Stimulated activated CD8-positive, alpha-beta memory T cell treated with anti-CD3 and anti-CD28 coated beads, Interleukin-15, amount 100 ng/mL, for 24 hours (primary cell): ENCODE results near the gene DTX1.

Experiments
- DNase-seq: peaks from one replicate; pipeline ENCODE4 v3.0.0-alpha.2; 2020; ENCODE audit warnings: low read depth

DTX1 gene

DNA sequence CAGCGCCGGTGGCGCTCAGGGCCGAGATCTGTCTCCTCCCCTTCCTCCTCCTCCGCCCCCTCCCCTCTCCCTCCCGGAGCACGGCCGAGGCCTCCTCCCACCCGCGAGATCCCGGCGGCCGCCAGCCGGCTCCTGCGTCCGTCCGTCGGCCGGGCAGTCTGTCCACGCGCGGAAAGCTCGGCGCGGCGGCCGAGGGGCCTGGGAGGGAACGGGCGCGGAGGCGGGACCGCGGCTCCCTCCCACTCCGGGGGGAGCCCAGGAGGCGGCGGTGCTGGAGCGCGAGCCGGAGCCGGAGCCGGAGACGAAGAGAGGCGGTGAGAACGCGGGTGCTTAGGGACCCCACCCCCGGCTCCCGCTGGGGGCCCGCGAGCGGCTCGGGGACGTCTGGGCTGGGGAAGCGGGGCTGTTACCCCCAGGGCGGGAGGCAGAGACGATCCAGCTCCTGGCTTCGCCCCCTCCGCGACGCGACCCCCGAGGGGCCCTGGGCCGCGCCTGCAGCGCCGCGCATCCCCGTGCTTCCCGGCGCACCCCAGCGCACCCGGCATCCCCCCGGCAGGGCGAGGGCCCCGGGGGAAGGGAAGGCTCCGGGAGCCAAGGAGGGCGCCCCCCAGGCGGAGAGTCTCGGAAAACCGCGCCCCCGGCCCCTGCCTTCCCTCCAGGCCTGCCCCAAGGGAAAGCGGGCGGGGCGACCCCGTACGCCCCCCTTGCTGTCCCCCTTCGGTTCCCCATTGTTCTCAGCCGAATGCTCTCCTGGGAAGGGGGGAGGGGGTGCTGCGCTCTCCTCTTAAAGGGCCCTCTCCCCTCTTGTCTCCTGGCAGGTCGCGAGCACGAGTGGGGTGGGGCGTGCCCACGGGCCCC is at the start of gene DTX1:
TSS of gene DTX1 (plus strand) at position 100 of the 858 bp plus-strand sequence. CDS start 1,463 bp downstream, outside the sequence.
- no peak for DNase-seq

DNA sequence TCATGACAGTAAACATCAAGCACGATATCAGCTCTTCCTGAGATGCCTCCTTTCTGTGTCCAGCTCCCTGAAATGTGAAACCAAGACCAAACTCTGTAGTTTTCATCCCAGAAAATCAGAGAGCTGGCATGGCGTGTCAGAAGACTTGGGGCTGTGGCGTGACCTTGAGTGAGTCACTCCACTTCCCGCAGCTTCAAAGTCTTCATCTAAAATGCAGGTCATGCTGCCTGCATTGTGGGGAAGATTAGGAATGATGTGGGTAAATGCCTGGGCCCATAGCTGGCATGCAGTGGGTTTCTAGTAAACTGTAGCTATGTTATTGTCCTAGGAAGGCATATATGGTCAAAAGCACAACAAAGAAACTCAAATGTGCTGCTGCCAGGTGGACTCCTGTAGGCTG is 49.4 kb upstream of the DTX1 start:
- DNase-seq: no peak

DNA sequence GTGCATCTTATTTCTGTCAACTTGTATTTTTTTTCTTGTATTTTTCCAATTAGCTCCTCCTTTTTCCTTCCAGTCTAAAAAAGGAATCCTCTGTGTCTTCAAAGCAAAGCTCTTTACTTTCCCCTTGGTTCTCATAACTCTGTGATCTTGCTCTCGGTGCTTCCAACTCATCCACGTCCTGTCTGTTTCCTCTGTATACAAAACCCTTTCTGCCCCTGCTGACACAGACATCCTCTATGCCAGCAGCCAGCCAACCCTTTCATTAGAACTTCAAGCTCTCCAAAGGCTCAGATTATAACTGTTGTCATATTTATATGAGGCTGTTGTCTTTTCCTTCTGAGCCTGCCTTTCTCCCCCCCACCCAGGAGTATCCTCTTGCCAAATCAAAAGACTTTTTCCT is 45.8 kb upstream of the DTX1 start:
- no peak for DNase-seq

DNA sequence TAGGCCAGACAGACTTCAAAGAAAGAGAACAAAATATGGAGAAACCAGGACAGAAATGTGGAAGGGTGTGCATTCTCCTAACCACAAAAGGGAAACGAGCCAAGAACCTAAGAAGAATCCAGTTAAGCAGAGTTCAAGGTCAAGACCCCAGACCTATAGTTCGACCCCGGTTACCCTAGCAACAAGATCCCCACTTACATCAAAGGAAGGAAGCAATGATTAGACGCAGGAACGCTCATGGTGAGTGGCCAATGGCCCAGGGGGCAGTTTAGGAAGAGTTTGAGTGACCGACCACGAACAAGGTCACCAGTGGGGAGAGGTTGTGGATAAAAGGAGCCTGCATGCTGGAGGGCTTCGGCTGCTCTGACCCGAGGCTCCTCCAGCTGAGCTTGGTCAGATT is 42.0 kb upstream of the DTX1 start:
- DNase-seq: no peak

DNA sequence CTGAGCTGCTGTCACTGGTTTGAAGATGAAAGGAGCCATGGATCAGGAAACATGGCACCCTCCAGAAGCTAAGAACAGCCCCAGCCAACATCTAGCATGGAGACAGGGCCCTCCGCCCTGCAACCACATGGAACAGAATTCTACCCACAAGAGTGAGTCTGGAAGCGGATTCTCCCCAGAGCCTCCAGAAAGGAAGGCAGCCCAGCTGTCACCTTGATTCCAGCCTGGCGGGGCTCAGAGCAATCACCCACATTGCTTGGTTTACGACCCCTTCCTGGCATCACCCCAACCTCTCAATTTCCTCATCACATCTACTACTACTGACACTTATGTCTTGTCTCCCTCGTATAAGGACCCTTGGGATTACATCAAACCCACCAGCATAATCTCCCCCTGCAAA is 39.7 kb upstream of the DTX1 start:
- DNase-seq: no peak

DNA sequence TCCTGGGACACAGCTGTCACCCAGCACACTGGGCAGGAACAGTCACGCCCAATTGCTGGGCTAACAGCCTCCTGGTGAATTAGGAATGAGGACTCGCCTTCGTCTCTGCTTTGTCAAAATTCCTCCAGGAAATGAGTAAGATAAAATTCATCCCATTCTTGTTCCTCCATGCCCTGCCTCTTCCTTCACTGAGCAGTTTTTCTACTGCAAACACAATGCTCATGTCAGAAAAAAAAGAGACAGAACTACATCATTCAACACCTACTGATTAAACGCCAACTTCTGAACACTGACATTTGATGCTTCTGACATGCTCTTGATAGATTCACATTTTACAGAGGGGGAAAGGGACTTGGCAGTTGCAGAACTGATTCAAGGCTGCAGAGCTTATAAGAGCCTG is 37.5 kb upstream of the DTX1 start:
- DNase-seq: no peak

DNA sequence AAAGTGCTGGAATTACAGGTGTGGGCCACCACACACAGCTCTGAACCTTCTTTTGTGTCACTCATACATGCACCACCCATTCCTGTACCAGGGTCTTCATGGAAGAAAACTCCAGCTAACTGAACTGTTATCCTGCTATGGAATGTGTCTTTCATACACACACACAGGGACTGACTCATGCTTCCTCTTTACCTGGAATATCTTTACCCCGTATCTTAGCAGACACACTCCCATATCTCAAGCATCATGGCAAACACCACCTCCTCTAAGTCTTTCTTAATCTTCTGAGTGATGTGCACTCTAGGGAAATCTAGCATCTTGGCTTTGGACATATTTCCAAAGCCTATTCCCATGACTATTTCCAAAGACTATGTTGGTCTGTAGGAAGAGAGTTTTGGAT is 35.0 kb upstream of the DTX1 start:
- DNase-seq: no peak

DNA sequence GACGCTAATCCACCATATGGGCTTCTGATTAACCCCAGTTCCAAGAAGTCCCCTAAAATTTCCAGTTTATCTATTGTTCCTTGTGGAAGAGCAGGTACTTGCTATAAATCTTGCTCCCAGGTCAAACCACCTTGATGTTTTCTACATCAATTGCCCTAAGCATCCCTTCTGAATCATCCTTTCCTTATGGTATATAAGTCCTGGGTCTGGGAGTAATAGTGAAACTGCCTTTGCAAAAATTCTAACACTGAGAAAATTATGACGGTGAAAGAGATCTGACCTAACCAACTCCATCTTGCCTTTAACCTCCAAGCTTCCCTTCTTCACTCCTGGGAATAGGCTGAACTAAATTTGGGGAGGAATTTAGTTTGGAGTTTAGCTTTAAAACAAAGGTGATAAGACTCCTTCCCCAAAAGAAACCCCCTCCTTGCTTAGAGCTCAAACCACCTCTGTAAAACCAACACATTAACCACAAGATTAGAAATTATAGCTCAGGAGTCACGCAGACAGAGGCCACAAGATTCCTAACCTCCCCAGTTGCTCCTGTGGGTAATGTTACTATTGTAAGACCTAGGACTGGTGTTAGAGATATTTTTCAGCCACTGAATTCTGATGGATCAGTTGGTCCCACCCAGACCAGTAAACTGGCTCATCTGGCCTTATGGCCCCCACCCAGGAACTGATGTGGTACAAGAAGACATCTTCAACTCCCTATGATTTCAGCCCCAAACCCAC is 33.8 kb upstream of the DTX1 start:
- DNase-seq: no peak

DNA sequence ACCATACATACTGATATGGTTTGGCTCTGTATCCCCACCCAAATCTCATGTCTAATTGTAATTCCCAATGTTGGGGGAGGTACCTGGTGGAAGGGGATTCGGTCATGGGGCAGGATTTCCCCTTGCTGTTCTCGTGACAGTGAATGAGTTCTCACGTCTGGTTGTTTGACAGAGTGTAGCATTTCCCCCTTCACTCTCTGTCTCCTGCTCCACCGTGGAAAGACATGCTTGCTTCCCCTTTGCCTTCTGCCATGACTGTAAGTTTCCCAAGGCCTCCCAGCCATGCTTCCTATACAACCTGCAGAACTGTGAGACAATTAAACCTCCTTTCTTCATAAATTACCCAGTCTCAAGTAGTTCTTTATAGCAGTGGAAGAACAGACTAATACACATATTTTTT is 28.8 kb upstream of the DTX1 start:
- DNase-seq: no peak

DNA sequence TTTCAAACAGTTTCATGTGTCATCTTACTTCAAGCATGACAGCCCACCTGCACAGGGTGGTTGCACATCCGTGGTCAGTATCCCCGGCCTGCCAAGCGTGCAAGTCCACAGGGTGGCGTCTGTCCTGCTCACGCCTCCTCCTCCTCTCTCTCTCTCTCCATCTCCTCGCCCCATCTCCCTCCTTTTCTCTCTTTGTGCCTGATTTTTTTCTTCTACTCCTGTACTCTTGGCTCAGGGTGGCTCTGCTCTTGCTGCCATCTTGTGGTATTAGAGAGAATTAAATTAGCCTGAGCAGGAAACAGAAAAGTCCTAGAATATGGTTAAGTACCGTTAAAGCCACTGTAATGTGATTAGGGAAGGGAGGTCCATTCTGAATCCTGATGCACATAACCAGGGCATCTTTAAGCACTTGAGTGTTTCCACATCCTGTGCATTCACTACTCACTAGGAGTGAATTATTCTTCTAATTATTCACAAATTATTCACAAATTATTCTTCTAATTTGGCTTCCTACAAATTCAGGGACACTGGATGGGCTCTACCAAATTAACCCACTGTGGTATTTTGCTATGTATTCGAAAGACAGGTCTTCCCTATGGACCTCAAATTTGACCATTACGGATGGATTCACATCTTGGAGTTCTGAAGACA is 25.5 kb upstream of the DTX1 start:
- DNase-seq: no peak

DNA sequence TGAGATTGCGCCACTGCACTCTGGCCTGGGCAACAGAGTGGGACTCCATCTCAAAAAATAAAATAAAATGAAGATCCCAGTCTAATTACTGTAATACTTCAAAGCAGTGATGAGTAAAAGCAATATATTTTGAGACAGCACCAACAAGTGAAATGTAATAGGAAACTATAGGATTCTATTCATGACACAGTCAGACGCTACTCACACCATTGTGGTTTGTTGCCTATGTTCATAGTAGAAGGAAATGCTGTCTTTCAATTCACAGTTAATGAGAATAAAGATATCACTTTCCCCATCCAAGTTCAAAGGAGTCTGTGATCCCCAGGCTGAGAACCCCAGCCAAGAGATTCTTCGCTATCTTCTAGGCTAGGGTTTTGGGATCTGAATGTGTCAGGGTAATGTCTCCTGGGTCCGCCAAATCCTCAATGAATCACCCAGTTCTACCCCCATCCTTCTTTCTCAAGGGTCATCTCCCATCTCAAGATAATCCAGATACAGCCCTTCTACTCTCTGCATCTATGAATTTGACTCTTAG is 16.6 kb upstream of the DTX1 start:
- no peak for DNase-seq

DNA sequence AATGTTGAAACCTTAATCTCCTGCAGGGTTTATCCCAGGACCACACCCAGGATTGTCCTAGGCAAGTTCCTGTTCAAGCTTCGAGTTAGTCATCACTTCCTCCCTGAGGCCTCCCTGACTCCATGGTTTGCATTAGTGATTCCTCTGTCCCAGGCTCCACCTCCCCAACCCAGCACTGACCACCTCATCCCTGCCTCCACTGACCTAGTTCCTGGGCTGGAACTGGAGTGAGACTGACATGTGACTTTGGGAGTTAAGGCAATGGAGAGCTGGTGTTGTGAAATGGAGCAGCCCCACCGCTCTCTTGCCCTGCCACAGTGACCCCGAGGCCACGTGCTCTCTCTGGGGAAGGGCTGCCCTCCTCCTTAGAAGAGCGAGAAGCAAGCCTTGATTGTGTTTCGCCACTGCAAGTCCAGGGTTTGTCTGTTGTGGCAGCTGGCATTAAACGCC is 15.8 kb upstream of the DTX1 start:
- no peak for DNase-seq

DNA sequence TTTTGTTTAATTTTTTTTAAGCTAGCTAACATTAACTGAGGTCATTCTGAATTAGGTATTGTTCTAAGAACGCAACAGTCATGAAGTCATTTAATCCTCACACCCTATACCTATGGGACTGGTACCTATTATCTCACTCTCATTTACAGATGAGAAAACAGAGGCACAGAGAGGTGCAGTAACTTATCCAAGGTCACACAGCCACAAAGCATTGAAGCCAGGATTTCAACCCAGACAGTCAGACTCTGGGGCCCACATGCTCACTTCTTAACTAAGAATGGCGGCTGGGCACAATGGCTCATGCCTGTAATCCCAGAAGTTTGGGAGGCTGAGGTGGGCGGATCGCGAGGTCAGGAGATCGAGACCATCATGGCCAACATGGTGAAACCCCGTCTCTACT is 15.0 kb upstream of the DTX1 start:
- DNase-seq: no peak

DNA sequence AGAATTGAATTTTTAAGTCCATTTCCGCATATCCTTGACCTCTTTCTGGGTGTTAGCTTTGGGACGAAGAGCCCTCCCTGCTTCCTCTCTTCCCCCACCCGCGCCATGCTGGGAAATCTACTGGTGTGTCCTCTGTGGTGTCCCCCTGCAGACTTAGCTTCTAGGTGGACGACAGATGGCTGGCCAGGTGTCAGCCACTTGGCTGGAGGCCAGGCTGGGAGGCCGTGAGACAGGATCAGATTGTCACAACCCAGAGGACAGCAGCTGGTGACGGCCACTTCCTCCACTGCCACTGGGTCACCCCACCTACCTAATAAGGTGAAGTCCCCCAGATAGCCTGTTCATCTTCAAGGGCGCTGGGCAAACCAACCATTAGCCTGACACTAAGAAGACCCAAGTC is 13.3 kb upstream of the DTX1 start:
- DNase-seq: no peak

DNA sequence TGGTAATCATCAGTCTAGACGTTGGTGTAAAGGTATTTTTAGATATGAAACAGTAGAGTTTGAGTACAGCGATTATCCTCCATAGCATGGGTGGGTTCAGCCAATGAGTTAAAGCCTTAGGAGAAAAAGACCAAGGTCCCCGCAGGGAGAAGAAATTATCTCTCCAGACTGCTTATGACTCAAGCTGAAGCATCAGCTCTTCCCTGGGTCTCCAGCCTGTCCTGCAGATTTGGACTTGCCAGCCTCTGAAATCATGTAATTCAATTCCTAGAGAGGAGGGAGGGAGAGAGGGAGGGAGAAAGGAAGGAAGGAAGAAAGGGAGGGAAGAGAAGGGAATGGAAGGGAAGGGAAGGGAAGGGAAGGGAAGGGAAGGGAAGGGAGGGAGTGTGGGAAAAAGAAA is 12.0 kb upstream of the DTX1 start:
- DNase-seq: no peak

DNA sequence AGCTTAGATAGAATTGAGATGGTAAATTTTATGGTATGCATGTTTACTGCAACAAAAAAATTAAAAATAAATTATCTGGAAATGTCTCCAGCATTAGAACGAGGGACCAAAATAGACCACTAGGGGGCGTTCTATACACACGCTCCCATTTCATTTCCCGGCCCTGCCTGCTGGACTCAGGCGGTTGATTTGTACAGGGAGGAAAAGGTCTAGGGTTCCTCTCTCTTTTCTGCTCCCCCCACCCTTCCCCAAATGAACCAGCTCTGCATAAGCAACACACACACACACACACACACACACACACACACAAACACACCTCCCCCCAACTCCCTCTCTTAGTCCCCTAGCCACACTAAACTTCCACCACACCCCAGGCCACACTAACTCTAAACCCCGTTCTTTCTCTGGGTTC is 7.8 kb upstream of the DTX1 start:
- DNase-seq: no peak

DNA sequence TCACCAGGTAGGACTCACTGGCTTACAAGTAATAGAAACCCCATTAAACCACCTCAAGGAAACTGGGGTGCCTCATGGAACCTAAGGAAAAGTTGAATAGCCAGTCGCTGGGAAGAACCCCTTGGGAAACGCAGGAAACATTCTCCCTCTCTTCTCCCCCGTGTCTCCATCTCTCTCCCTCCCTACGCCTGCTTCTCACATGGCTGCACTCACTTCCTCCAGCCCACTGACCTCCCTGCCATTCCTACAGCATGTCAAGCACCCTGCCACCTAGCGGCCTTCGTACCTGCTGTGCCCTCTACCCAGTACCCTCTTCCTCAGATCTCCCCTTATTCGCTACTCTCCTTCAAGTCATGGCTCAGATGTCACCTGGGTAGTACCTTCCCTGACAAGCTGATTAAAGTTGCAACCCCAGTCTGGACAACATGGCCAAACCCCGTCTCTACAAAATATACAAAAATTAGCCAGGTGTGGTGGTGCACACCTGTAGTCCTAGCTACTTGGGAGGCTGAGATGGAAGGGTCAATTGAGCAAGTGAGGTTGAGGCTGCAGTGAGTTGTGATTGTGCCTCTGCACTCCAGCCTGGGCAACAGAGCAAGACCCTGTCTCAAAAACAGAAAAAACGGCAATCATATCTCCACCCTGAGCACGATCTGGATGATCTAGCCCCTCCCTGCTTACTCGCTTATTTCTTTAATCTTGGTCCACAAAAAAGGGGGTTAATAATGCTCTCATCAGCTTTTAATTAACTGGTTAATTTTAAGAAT is 6.4 kb upstream of the DTX1 start:
- no peak for DNase-seq

DNA sequence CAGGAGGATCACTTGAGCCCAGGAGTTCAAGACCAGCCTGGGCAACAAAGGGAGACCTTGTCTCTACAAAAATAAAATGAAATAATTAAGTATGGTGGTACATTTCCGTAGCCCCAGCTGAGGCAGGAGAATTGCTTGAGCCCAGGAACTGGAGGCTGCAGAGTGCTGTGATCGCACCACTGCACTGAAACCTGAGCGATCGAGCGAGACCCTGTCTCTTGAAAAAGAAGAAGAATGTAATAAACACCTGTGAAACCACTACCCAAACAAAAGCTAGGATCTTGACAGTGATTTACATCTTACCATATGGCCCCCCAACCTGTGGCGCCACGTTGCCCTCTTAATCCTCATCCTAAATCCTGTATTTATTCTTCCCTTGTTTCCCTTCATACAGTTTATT is 5.7 kb upstream of the DTX1 start:
- no peak for DNase-seq

DNA sequence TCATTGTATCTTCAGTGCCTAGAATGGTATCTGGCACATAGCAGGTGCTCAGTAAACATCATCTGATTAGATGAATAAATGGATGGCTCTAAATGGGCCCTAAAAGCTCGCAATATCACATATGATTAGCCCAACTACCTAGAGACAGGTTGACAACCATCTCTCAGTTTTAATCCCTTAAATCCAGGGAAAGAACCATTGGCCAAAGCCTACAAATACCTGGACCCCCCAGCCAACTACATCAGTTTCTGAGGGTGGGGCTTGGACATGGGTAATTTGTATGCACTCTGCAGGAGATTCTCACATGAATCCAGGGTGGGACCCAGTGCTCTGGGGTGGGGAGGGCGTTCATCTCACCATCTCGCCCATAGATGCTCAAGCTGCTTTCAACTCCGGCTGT is 4.8 kb upstream of the DTX1 start:
- DNase-seq: no peak

DNA sequence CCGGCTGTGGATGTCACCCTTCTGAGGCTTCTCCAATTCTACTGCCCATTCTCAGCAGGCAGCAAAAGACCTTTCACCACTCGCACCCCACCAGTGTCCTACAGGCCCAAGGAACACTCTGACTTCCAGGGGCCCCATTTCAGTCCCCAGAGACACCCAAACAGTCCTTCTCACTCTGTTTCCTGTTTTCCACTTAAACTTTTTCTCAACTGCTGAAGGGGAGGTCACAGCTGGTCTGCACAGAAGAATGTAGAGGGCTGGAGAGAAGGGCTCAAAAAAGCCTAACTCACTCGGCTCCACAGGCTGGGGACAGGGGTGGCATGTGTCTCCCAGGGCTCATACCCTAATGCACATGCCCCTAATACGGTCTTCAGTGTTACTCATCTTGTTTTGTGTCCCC is 4.2 kb upstream of the DTX1 start:
- DNase-seq: no peak

DNA sequence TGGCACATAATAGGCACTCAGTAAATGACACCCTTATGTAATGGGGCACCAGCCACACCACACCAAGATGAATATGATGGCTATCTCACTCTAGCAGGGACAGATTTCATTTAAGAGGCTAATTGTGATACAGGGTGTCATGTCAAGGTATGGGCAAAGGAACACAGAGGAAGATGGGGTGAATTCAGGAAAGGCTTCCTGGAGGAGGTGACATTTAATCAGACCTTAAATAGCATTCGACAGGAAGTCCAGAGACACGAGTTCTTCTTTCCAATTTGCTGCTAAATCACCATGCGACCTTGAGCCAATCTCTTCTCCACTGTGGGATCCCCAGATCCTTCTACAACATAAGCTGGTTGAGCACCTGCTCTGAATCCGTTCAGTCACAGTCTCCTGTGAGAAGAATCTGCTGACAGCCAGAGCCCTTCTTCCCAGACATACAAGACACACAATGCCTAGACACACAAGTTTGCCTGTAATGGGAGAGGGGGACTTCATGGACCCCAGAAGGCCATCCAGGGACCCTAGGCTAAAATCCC is 1.5 kb upstream of the DTX1 start:
- no peak for DNase-seq
